IMR-90 (cell line): ENCODE measurements around the gene MRPL48. TPM values are rescaled to one million over a fixed set of nuclear protein-coding genes. Genes with fewer than 3 reads are reported as not detected.

ENCODE experiments used
- ATAC-seq: fragments of 200-7000 bp; cut with Tn5 transposase; 2 replicates; pipeline ENCODE4 v1.9.1; 2020; ENCODE audit warnings: low read depth, mild to moderate bottlenecking, moderate library complexity
- BruUV-seq: library from RNA; stranded (reverse); fragments of 400-500 nt; replicated peaks from 2 replicates; lab custom pipeline; 2021; lab: Mats Ljungman, UMichigan
- CTCF ChIA-PET: fragments of 300-600 bp; formaldehyde crosslinking; extraction: SDS; loops from one replicate; lab custom pipeline; 2021; ENCODE audit warnings: antibody characterized with exemption; lab: Yijun Ruan, JAX
- POLR2A ChIA-PET: fragments of 300-600 bp; sonication (Branson Sonifier 250); formaldehyde crosslinking; loops from one replicate; lab custom pipeline; 2022; ENCODE audit warnings: antibody characterized with exemption; ENCODE audit not compliant: unreplicated experiment; lab: Charles Lee
- DNase-seq: peaks from one replicate; pipeline ENCODE4 v3.0.0; 2013
- H2AFZ ChIP-seq: replicated peaks from 2 replicates; pipeline ENCODE3; 2013; ENCODE audit warnings: low read length, mild to moderate bottlenecking; ENCODE audit not compliant: poor library complexity
- H2AK5ac ChIP-seq: 2 replicates; pipeline ENCODE4 v1.6.1; 2013; ENCODE audit warnings: low read depth, low read length, inconsistent platforms
- H2AK9ac ChIP-seq: replicated peaks from 2 replicates; pipeline ENCODE3; 2013; ENCODE audit warnings: mild to moderate bottlenecking, low read depth, low read length, moderate library complexity; ENCODE audit not compliant: poor library complexity
- H2BK120ac ChIP-seq: 2 replicates; pipeline ENCODE4 v1.6.1; 2013; ENCODE audit warnings: low read depth, low read length, inconsistent platforms
- H2BK15ac ChIP-seq: 3 replicates; pipeline ENCODE4 v1.6.1; 2013; ENCODE audit warnings: low read depth, low read length, inconsistent platforms
- H2BK20ac ChIP-seq: 2 replicates; pipeline ENCODE4 v1.6.1; 2013; ENCODE audit warnings: low read depth, mild to moderate bottlenecking, inconsistent platforms, low read length, moderate library complexity
- H2BK5ac ChIP-seq: 2 replicates; pipeline ENCODE4 v1.6.1; 2013; ENCODE audit warnings: mild to moderate bottlenecking, low read depth, low read length, inconsistent platforms; ENCODE audit not compliant: poor library complexity, severe bottlenecking
- H3K14ac ChIP-seq: replicated peaks from 2 replicates; pipeline ENCODE4 v1.6.1; 2013; ENCODE audit warnings: low read depth, low read length, inconsistent platforms
- H3K18ac ChIP-seq: 2 replicates; pipeline ENCODE4 v1.6.1; 2013; ENCODE audit warnings: low read depth, low read length, control low read depth
- H3K23ac ChIP-seq: 2 replicates; pipeline ENCODE4 v1.6.1; 2013; ENCODE audit warnings: low read depth, low read length, inconsistent platforms
- H3K27ac ChIP-seq: 2 replicates; pipeline ENCODE4 v1.5.1; 2013; ENCODE audit warnings: mild to moderate bottlenecking, control low read depth, low read length; ENCODE audit not compliant: insufficient read depth
- H3K27me3 ChIP-seq: 2 replicates; pipeline ENCODE4 v1.6.1; 2013; ENCODE audit warnings: low read length; ENCODE audit not compliant: control insufficient read depth, insufficient read depth
- H3K36me3 ChIP-seq: 2 replicates; pipeline ENCODE4 v1.6.1; 2013; ENCODE audit warnings: low read length, mixed read lengths; ENCODE audit not compliant: control insufficient read depth, insufficient read depth
- H3K4ac ChIP-seq: 2 replicates; pipeline ENCODE4 v1.6.1; 2013; ENCODE audit warnings: low read depth, low read length, inconsistent platforms
- H3K4me1 ChIP-seq: 2 replicates; pipeline ENCODE4 v1.6.1; 2013; ENCODE audit warnings: low read length, mixed read lengths; ENCODE audit not compliant: control insufficient read depth, insufficient read depth
- H3K4me2 ChIP-seq: 2 replicates; pipeline ENCODE4 v1.6.1; 2013; ENCODE audit warnings: low read depth, mild to moderate bottlenecking, control low read depth, low read length, moderate library complexity
- H3K4me3 ChIP-seq: 2 replicates; pipeline ENCODE4 v1.5.1; 2013; ENCODE audit warnings: low read depth, mild to moderate bottlenecking, control low read depth, low read length, moderate library complexity; ENCODE audit not compliant: insufficient read depth
- H3K56ac ChIP-seq: 2 replicates; pipeline ENCODE4 v1.6.1; 2013; ENCODE audit warnings: low read length, inconsistent platforms; ENCODE audit not compliant: insufficient read depth; ENCODE audit errors: extremely low read depth
- H3K79me1 ChIP-seq, 2 experiments: 2 replicates each; pipeline ENCODE4 v1.6.1; 2013; ENCODE audit warnings: low read length in 2 of 2, inconsistent platforms in 1 of 2, low read depth in 1 of 2
- H3K9ac ChIP-seq: 2 replicates; pipeline ENCODE4 v1.6.1; 2013; ENCODE audit warnings: low read depth, low read length, control low read depth
- H3K9me1 ChIP-seq: 2 replicates; pipeline ENCODE4 v1.6.1; 2013; ENCODE audit warnings: low read length, inconsistent platforms; ENCODE audit not compliant: insufficient read depth
- H3K9me3 ChIP-seq: 2 replicates; pipeline ENCODE4 v1.6.1; 2013; ENCODE audit warnings: low read length; ENCODE audit not compliant: control insufficient read depth, insufficient read depth
- H4K20me1 ChIP-seq: 2 replicates; pipeline ENCODE4 v1.6.1; 2013; ENCODE audit warnings: low read length, inconsistent platforms; ENCODE audit not compliant: insufficient read depth
- H4K5ac ChIP-seq: 2 replicates; pipeline ENCODE4 v1.6.1; 2013; ENCODE audit warnings: mild to moderate bottlenecking, low read depth, low read length, control low read depth
- H4K8ac ChIP-seq, 2 experiments: 2 replicates each; pipeline ENCODE4 v1.6.1; 2013; ENCODE audit warnings: low read depth in 2 of 2, low read length in 2 of 2, control low read depth in 1 of 2, inconsistent platforms in 1 of 2
- H4K91ac ChIP-seq: 2 replicates; pipeline ENCODE4 v1.6.1; 2013; ENCODE audit warnings: low read depth, low read length, inconsistent platforms; ENCODE audit not compliant: insufficient read depth
- RCOR1 ChIP-seq: IDR thresholded peaks from 2 replicates; pipeline ENCODE4 v1.6.1; 2012; ENCODE audit warnings: mild to moderate bottlenecking, low read length, improper control_type of control experiment; ENCODE audit not compliant: insufficient replicate concordance
- WGBS, 2 experiments: methylation state at CpG; one replicate each; pipeline versions ENCODE4 v1.1.5 to v1.1.7; 2013; ENCODE audit warnings: missing lambda C conversion rate in 2 of 2; ENCODE audit not compliant: insufficient read length in 1 of 2; ENCODE audit errors: extremely low coverage in 2 of 2; 5-methylcytosine and 5-hydroxymethylcytosine counted together
- dilution Hi-C: fragments of 300-500 bp; cut with HindIII; formaldehyde crosslinking; loops from one replicate; pipeline ENCODE4 v1.14.3; 2018; ENCODE audit warnings: low sequenced_read_pairs; ENCODE audit not compliant: unreplicated experiment
- in situ Hi-C: fragments of 300-500 bp; cut with MboI; formaldehyde crosslinking; loops from 3 replicates; pipeline ENCODE4 v1.14.3; 2019; ENCODE audit warnings: low sequenced_read_pairs, inconsistent platforms, mixed read lengths
- intact Hi-C: fragments of 100-400 bp; cut with micrococcal nuclease; formaldehyde crosslinking; loops from 2 replicates; pipeline ENCODE4 v1.10.0; 2022
- polyA plus RNA-seq, 3 experiments: library from polyadenylated mRNA; depleted of rRNA; stranded (reverse); fragments of >200 nt; gene quantifications; 2 replicates each; pipeline ENCODE4 v1.2.3, GENCODE V29; 2012; ENCODE audit warnings: low replicate concordance in 1 of 3
- total RNA-seq: library from RNA; depleted of rRNA; stranded (reverse); fragments of >200 nt; gene quantifications from 2 replicates; pipeline ENCODE4 v1.2.3, GENCODE V29; 2012

The MRPL48 gene
- total and polyA plus RNA-seq, 2 of the 4 experiments (the other 2 are of a cell fraction), result 24.0 to 29.4 TPM

- POLR2A ChIA-PET, result no interaction called here
- Histone ChIP-seq H3K56ac (no peak overlapping the region), H3K9me3 (no peaks in the 10 kb centered on the region), H2BK20ac (no peak overlapping the region), H3K9ac (no peak overlapping the region), H3K18ac (no peak overlapping the region), H3K4ac (no peak overlapping the region), H4K8ac (no peak overlapping the region), H2BK120ac (no peak overlapping the region), H2AK9ac (no peak overlapping the region), H3K9me1 (peaks cover 19% of the 10 kb centered on the region), H4K5ac (no peak overlapping the region), H3K79me1 (peaks cover 7 to 71% of the 10 kb centered on the region in 2 experiments; a peak in 3 of 4 replicates), H3K4me1 (no peaks in the 10 kb centered on the region), H4K91ac (no peak overlapping the region), H3K27ac (no peak overlapping the region), H3K14ac (no peak overlapping the region), H2BK15ac (no peak overlapping the region), H3K36me3 (peaks cover 4% of the 10 kb centered on the region), H2AFZ (no peak overlapping the region), H2BK5ac (no peak overlapping the region), H3K23ac (no peak overlapping the region), H3K4me2 (no peak overlapping the region), H2AK5ac (no peak overlapping the region), H3K4me3 (no peak overlapping the region), H3K27me3 (no peaks in the 10 kb centered on the region), H4K20me1 (peaks cover 96% of the 10 kb centered on the region)
- DNase-seq, result no peak
- CTCF ChIA-PET, result interaction anchor here (0.6 kb wide), 1 partner anchor 303 kb away, joined by 3 read pairs; no protein-coding TSS in a partner anchor
- intact Hi-C loops (no loop called here), in situ Hi-C loops (no loop called here), dilution Hi-C loops (no loop called here)
- BruUV-seq, result no TSS peak
- WGBS, 2 experiments, result 100% methylated on average over 2 of the region's 7 CpGs; no CpG with 5 or more reads in 1 of the 2 experiments
- ATAC-seq, result no peak
- TF ChIP-seq RCOR1, result no peak
Observed at GRCh38 chr11:73752903-73753302, 34.8 kb upstream of the MRPL48 start.
